Neuron (in vitro differentiated cells): ENCODE results near the gene SMG5.
A peak's percentile ranks its signal among the peaks of the same experiment; 100 is the strongest.
"Not testable (repeated sequence)": the region's sequence is repeated elsewhere in the genome, so short reads cannot be mapped to it uniquely, and the experiment has no call there.

ENCODE experiments used
- H2AFZ ChIP-seq: one replicate; pipeline ENCODE4 v1.6.1; 2013; ENCODE audit warnings: low read depth, mild to moderate bottlenecking, inconsistent platforms, low read length, moderate library complexity
- H3K27me3 ChIP-seq: one replicate; pipeline ENCODE4 v1.6.1; 2013; ENCODE audit warnings: low read length; ENCODE audit not compliant: insufficient read depth
- H3K36me3 ChIP-seq: one replicate; pipeline ENCODE4 v1.6.1; 2013; ENCODE audit warnings: low read length; ENCODE audit not compliant: insufficient read depth
- H3K4me1 ChIP-seq: one replicate; pipeline ENCODE4 v1.6.1; 2013; ENCODE audit warnings: low read length; ENCODE audit not compliant: insufficient read depth
- H3K4me3 ChIP-seq: 2 replicates; pipeline ENCODE4 v1.5.1; 2013; ENCODE audit warnings: mild to moderate bottlenecking, low read length, moderate library complexity
- H3K9me3 ChIP-seq: one replicate; pipeline ENCODE4 v1.6.1; 2013; ENCODE audit warnings: low read length

SMG5 gene

DNA sequence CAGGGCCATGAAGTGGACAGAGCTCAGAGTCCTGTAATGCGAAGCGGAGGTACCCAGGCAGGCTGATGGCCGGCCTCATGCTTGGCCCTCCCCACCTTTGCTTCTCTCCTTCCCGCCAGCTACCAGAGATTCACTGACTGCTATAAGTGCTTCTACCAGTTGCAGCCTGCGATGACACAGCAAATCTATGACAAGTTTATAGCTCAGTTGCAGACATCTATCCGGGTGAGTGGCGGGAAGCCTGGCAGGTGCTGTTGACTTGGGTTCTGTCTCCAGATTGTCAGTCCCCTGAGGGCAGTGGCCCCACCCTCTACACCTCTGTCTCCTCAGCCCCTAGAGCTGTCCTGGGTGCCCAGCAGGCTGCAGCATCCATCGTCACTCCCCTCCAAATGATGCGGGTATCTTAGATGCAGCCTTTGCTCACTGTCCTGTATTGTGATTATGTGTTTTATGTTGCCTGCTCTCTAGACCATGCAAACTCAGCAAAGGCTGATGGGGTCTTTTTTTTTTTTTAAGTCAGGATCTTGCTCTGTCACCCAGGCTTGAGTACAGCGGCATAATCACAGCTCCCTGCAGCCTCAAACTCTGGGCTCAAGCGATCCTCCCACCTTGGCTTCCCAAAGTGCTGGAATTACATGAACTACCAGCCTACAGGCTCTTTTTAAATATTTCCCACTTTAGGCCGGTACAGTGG, 50.3 kb downstream of the SMG5 start:
- Histone ChIP-seq H3K36me3 (peaks cover 51% of the 10 kb centered on the region), H3K4me1 (no peaks in the 10 kb centered on the region), H3K4me3 (no peak overlapping the region), H3K9me3 (no peaks in the 10 kb centered on the region), H2AFZ (no peak overlapping the region), H3K27me3 (no peaks in the 10 kb centered on the region)

GRCh38 chr1:156230473-156230837, 52.2 kb downstream of the SMG5 start:
- H3K9me3 ChIP-seq = no peaks in the 10 kb centered on the region
- H2AFZ ChIP-seq = no peak overlapping the region
- H3K27me3 ChIP-seq = no peaks in the 10 kb centered on the region
- H3K4me3 ChIP-seq = no peak overlapping the region
- H3K36me3 ChIP-seq = peaks cover 41% of the 10 kb centered on the region
- H3K4me1 ChIP-seq = no peaks in the 10 kb centered on the region

DNA sequence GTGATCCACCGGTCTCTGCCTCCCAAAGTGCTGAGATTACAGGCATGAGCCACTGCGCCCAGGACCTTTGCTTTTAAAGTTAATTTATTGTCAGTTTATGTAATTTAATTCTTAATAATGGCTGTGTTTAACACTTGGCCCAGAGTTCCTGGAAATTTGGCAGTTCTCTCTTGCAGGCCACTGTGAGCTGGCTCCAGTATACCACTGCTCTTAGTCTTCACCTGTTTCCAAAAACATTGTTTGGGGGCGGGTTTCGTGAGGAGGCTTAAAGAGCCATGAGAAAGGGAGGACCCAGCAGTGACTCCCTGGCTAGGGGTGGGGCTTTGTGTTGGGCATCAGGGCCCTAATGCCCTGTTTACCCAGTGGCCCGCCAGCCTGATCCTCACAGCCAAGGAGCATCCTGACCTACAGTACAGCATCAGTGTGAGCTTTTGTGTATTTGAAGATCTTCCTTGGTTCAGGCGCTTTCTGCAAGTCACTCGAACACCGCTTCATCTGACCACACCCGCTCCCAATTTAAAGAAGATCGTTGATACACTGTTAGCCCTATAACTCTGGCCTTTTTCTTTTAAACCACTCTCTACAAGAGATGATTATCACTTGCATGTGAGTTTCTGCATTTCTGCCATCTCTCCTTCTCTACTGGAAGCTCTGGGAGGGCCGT, 52.7 kb downstream of the SMG5 start:
- no peaks in the 10 kb centered on the region for H3K27me3 ChIP-seq
- H3K9me3 ChIP-seq = no peaks in the 10 kb centered on the region
- H3K4me1 ChIP-seq = peaks cover 2% of the 10 kb centered on the region
- peaks cover 41% of the 10 kb centered on the region for H3K36me3 ChIP-seq
- no peak overlapping the region for H2AFZ ChIP-seq
- no peak overlapping the region for H3K4me3 ChIP-seq

DNA sequence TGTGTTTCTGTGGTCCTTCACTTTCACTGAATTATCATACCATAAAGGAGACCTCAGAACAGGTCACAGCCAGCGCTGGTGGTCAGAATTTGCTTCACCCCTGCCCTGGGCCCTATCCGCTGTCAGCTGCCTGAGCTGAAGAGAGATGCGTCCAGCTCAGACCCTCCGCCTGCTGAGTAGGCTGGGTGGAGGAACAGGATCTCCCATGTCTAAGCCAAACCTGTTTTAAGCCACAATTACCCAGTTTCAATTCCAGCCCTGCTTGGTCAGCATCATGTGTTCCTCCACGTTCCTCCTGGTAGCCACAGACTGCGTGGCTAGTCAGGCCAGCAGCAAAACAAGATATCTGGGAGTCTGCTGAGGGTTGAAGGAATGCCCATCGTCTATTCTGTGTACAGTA, 54.1 kb downstream of the SMG5 start:
- peaks cover 2% of the 10 kb centered on the region for H3K4me1 ChIP-seq
- no peak overlapping the region for H3K4me3 ChIP-seq
- H3K27me3 ChIP-seq = no peaks in the 10 kb centered on the region
- no peak overlapping the region for H2AFZ ChIP-seq
- H3K36me3 ChIP-seq = peaks cover 41% of the 10 kb centered on the region
- no peaks in the 10 kb centered on the region for H3K9me3 ChIP-seq

GRCh38 chr1:156226782-156227181, 55.8 kb downstream of the SMG5 start:
- no peaks in the 10 kb centered on the region for H3K27me3 ChIP-seq
- H3K4me3 ChIP-seq = no peak overlapping the region
- H2AFZ ChIP-seq = no peak overlapping the region
- peaks cover 2% of the 10 kb centered on the region for H3K4me1 ChIP-seq
- peaks cover 43% of the 10 kb centered on the region for H3K36me3 ChIP-seq
- no peaks in the 10 kb centered on the region for H3K9me3 ChIP-seq

GRCh38 chr1:156226116-156226538, 56.5 kb downstream of the SMG5 start:
- Histone ChIP-seq H2AFZ (no peak overlapping the region), H3K27me3 (no peaks in the 10 kb centered on the region), H3K9me3 (no peaks in the 10 kb centered on the region), H3K4me3 (no peak overlapping the region), H3K4me1 (peaks cover 2% of the 10 kb centered on the region), H3K36me3 (peaks cover 47% of the 10 kb centered on the region)

DNA sequence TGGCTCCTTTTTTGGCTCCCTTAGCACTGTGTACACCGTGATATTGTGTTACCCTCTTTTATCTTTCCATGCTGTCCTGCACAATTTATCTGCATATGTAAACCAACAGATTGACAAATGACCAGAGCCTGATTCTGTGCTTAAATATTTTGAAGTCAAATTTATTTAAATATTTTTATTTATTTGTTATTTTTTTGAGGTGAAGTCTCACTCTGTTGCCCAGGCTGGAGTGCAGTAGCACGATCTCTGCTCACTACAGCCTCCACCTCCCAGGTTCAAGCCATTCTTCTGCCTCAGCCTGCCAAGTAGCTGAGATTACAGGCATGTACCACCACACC, 57.0 kb downstream of the SMG5 start:
- Histone ChIP-seq H3K9me3 (no peaks in the 10 kb centered on the region), H3K4me1 (peaks cover 2% of the 10 kb centered on the region), H3K36me3 (peaks cover 52% of the 10 kb centered on the region), H2AFZ (no peak overlapping the region), H3K27me3 (no peaks in the 10 kb centered on the region), H3K4me3 (no peak overlapping the region)

DNA sequence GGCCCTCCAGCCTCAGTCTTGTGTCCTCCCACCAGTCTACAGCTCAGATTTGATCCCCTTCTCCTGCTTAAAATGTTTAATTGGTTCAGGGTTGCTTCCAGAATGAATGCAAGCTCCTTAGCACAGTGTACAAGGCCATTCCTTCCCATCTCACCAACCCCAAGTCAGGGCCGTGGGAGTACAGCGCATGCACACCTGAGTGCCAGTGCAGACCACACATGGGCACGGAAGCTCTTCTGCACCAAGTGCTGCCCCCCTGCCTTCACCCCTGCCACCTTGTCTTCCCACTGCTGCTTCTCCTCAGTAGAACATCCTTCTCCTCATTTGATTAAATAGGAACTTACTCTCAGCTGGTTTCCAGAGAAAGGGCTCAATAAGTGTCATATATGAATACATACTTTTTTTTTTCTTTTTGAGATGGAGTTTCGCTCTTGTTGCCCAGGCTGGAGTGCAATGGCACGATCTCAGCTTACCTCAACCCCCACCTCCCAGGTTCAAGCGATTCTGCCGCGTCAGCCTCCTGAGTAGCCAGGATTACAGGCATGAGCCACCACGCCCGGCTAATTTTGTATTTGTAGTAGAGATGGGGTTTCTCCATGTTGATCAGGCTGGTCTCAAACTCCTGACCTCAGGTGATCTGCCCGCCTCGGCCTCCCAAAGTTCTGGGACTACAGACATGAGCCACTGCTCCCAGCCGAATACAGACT, 60.5 kb downstream of the SMG5 start:
- Histone ChIP-seq H3K9me3 (no peaks in the 10 kb centered on the region), H3K36me3 (peaks cover 37% of the 10 kb centered on the region), H3K4me3 (no peak overlapping the region), H3K4me1 (peaks cover 2% of the 10 kb centered on the region), H3K27me3 (no peaks in the 10 kb centered on the region), H2AFZ (no peak overlapping the region)

- H3K4me3 ChIP-seq = no peak overlapping the region
- H3K4me1 ChIP-seq = peaks cover under 1% of the 10 kb centered on the region
- H2AFZ ChIP-seq = no peak overlapping the region
- H3K27me3 ChIP-seq = no peaks in the 10 kb centered on the region
- peaks cover 32% of the 10 kb centered on the region for H3K36me3 ChIP-seq
- H3K9me3 ChIP-seq = no peaks in the 10 kb centered on the region
Observed at GRCh38 chr1:156220226-156220625, 62.4 kb downstream of the SMG5 start.

DNA sequence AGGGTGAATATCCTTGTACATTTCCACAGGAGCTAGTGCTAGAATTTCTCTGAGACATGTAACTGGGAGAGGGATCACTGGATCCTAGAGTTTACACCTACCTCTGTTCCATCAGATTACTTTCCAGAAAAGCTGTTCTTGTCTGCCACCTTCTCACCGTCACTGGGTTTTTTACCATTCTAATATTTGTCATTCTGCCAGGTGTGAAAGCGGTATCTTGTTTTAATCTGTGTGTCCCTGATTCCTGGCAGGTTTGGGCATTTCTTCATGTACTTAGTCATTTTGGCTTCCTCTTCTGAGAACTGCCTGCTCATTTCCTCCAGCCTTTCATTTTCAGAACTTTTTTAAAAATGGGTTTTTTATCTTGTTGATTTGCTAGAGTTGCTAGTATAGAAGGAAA, 64.8 kb downstream of the SMG5 start:
- H2AFZ ChIP-seq = no peak overlapping the region
- peaks cover 3% of the 10 kb centered on the region for H3K4me1 ChIP-seq
- H3K9me3 ChIP-seq = no peaks in the 10 kb centered on the region
- peaks cover 26% of the 10 kb centered on the region for H3K36me3 ChIP-seq
- H3K4me3 ChIP-seq = no peak overlapping the region
- no peaks in the 10 kb centered on the region for H3K27me3 ChIP-seq

- H2AFZ ChIP-seq, H3K4me1 ChIP-seq, H3K4me3 ChIP-seq, H3K9me3 ChIP-seq, H3K27me3 ChIP-seq: not testable (repeated sequence)
- peaks cover 21% of the 10 kb centered on the region for H3K36me3 ChIP-seq
Observed at GRCh38 chr1:156216361-156217086, 66.1 kb downstream of the SMG5 start.

GRCh38 chr1:156214024-156214748, 68.4 kb downstream of the SMG5 start:
- Histone ChIP-seq H2AFZ (no peak overlapping the region), H3K36me3 (peaks cover 27% of the 10 kb centered on the region), H3K4me3 (peak overlapping the region; percentile 99), H3K9me3 (no peaks in the 10 kb centered on the region), H3K27me3 (no peaks in the 10 kb centered on the region), H3K4me1 (peaks cover 10% of the 10 kb centered on the region)

DNA sequence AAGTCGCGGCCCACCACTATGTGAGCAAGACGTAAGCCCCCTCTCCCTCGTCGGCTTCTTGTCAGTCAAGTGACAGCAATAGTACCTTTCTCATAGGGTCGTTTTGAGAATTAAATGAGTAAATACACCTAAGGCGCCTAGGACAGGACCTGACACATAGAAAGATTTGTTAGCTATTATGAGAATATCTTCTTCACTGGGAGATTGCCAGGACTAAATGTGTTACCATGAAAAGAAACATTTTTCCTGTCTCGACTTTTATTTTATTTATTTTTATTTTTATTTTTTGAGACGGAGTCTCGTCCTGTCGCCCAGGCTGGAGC, 69.0 kb downstream of the SMG5 start:
- Histone ChIP-seq H3K9me3 (no peaks in the 10 kb centered on the region), H3K4me1 (peaks cover 10% of the 10 kb centered on the region), H3K27me3 (no peaks in the 10 kb centered on the region), H3K4me3 (peak overlapping the region; percentile 99), H3K36me3 (peaks cover 31% of the 10 kb centered on the region), H2AFZ (peak overlapping the region; percentile 35)
